ENCODE data around the gene FXR2.

FXR2 gene

DNA sequence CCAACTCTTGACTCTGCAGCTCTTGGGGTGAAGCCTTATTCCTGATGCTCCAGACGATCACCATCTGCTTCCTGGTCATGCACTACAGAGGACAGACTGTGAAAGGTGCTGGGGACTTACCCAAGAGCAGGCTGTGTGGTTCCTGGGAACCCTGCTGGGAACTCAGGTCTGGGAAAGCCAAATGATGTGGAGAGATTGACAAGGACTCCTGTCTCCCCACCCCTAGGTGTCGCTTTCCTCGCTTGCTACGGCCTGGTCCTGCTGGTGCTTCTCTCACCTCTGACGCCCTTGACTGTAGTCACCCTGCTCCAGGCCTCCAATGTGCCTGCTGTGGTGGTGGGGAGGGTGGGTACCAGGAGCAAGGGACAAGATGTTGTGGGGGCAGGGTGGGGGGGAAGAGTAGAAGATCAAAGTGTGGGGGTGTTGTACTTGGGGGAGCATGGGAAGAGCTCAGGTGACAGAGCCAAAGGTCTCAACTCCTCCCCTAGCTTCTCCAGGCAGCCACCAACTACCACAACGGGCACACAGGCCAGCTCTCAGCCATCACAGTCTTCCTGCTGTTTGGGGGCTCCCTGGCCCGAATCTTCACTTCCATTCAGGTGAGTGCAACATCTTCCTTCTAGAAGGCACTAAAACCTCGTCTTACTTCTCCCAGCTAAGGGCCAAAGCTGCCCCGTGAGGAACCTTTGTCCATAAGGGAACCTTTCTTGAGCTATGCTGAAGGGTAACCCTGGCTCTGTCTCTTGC, 27.9 kb downstream of the FXR2 start:
- ChIA-PET CTCF (interaction anchor here (0.7 to 1.5 kb wide), 3 partner anchors 8 to 72 kb away, joined by 3 to 4 read pairs (median 3); no protein-coding TSS in a partner anchor), POLR2A (interaction anchor here (0.5 kb wide), 1 partner anchor 326 kb away, joined by 6 read pairs; no protein-coding TSS in a partner anchor)
- no peak for DNase-seq (ENCODE audit: extremely low spot score)
- TF ChIP-seq, protein P1, sequence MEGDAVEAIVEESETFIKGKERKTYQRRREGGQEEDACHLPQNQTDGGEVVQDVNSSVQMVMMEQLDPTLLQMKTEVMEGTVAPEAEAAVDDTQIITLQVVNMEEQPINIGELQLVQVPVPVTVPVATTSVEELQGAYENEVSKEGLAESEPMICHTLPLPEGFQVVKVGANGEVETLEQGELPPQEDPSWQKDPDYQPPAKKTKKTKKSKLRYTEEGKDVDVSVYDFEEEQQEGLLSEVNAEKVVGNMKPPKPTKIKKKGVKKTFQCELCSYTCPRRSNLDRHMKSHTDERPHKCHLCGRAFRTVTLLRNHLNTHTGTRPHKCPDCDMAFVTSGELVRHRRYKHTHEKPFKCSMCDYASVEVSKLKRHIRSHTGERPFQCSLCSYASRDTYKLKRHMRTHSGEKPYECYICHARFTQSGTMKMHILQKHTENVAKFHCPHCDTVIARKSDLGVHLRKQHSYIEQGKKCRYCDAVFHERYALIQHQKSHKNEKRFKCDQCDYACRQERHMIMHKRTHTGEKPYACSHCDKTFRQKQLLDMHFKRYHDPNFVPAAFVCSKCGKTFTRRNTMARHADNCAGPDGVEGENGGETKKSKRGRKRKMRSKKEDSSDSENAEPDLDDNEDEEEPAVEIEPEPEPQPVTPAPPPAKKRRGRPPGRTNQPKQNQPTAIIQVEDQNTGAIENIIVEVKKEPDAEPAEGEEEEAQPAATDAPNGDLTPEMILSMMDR (IDR thresholded peaks at IDR 0.05; ENCODE audit: control extremely low read depth, extremely low read depth, low read depth, missing control alignments): no peak

DNA sequence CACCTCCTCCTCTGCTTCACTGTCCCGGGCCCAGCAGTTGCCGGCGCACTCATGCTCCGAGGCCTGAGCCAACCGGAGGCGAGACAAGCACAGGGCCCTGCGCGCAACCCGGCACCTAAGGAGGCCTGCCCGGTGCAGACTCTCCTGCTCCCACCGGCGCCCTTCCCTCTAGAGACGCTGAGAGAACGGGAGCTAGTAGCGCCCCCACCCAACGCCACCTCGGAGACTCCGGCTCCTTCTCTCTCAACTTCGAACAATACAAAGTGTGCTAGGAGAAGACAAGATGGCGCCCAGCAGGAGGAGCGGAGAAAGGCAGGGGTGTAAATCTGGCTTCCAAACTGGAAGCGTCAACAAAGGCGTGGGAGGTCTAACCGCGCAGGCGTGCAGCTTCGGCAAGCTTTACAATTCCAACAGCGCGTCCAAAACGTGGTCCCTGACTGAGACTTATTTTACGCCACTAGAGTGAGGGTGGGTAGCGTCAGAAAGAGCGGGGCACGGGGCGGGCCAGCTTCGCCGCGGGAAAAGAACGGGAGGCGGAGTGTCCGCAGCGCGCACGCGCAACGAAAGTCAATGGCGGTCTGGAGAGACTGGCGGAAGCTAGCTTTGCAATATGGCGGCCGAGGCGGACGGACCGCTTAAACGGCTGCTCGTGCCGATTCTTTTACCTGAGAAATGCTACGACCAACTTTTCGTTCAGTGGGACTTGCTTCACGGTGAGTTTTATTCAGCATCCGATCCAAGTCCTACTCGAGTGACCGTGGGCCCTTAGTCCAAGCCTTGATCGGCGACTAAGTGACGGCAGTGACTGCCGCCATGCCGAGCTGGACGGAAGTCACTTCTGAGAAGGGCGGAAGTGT, 31.2 kb downstream of the FXR2 start, which contains the start of gene MPDU1:
Gene MPDU1, plus strand, starts transcription at position 600 of the 857 bp plus-strand sequence. Its CDS starts 11 bp downstream, at position 611.
- POLR2A ChIA-PET: interaction anchor here (0.7 to 2.8 kb wide), 7 partner anchors 9 to 590 kb away, joined by 3 to 32 read pairs (median 6); partner anchors contain the start of genes FXR2, SAT2, TMEM256 and TP53
- TF ChIP-seq, protein P1 (IDR thresholded peaks at IDR 0.05; ENCODE audit: control extremely low read depth, extremely low read depth, low read depth, missing control alignments): no peak
- DNase-seq (ENCODE audit: extremely low spot score): peak; percentile 90
- CTCF ChIA-PET: interaction anchor here (0.7 to 1.8 kb wide), 7 partner anchors 10 to 288 kb away, joined by 3 to 6 read pairs (median 4); partner anchors contain the start of genes SENP3 and WRAP53

DNA sequence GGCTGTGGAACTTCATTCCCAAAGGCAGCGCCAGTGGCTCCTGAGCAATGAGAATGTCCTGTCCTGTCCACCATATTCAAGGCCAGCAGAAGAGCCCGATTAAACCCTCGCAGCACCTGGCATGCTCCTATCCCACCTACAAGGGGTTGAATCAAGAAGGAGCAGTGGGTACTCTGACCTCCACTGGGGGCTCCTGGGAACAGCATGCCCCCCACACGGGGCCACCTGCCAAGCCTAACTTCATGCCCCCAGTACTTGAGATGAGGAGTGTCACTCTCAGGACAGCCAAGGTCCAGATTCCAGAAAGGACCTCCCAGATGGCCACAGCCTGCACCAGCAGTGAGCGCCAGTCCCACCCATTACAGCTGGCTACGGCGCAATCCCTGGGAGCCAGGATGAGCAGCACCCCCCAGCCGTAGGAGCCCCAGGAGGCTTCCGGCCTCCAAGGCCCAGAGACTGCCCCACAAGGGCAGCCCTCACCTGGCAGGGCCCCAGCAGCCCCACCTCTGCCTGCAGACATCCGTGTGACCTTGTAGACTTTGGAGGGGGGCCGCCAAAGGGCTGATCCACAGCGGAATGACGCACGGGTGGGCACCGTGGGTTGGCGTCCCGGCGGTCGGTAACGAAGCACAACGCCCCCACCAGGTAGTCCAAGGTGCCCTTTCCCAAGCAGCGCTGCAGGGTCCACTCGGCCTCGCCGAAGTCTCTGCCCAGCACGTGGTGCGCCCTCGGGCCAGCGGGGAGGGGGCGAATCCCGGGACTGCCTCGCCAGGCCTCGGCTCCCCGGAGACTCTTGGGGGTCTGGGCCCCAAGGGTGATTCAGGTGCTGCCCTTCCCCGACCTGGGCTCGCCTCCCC, 32.1 kb downstream of the FXR2 start:
- POLR2A ChIA-PET: interaction anchor here (1.1 to 2.8 kb wide), 3 partner anchors 8 to 105 kb away, joined by 5 to 32 read pairs (median 13); partner anchors contain the start of genes FXR2 and TP53
- TF ChIP-seq, protein P1 (IDR thresholded peaks at IDR 0.05; ENCODE audit: control extremely low read depth, extremely low read depth, low read depth, missing control alignments): no peak
- CTCF ChIA-PET: interaction anchor here (1.0 to 1.8 kb wide), 3 partner anchors 10 to 105 kb away, joined by 4 to 6 read pairs (median 5); partner anchors contain the start of genes SENP3 and WRAP53
- no peak for DNase-seq (ENCODE audit: extremely low spot score)

DNA sequence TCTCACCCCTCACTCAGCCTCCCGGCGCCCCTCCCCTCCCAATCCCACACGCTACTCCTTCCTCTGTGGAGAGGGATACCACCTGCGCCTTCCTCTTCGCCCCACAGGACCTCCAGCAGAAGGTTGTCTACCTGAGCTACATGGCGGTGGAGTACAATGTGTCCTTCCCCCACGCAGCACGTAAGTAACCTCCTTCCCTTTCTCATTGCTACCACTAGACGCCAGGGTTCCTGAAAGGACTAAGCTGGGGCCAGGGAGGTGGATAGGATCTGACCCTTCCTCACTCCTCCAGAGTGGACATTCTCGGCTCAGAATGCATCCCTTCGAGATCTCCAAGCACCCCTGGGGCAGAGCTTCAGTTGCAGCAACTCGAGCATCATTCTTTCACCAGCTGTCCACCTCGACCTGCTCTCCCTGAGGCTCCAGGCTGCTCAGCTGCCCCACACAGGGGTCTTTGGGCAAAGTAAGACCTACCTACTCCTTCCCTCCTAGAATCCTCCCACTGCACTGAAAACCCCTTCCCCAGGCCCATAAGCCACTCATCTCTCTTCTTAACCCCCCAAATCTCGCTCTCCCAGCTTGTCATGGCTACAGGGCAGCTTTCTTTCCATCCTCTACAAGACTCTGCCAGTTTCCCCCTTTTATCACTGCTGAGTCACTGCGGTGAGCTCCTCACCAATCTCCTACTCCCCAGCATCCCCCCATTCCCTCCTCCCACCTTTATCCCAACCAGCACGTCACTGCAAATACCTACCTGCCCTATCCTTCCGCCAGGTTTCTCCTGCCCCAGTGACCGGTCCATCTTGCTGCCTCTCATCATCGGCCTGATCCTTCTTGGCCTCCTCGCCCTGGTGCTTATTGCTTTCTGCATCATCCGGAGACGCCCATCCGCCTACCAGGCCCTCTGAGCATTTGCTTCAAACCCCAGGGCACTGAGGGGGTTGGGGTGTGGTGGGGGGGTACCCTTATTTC, 33.8 kb downstream of the FXR2 start:
- CTCF ChIA-PET: interaction anchor here (1.0 to 4.0 kb wide), 2 partner anchors 8 to 144 kb away, joined by 4 to 17 read pairs; partner anchors contain the start of gene SOX15
- POLR2A ChIA-PET: interaction anchor here (0.6 to 1.1 kb wide), 5 partner anchors 9 to 107 kb away, joined by 3 to 7 read pairs (median 5); partner anchors contain the start of genes POLR2A, SAT2 and TP53
- no peak for DNase-seq (ENCODE audit: extremely low spot score)
- TF ChIP-seq, protein P1 (IDR thresholded peaks at IDR 0.05; ENCODE audit: control extremely low read depth, extremely low read depth, low read depth, missing control alignments): no peak
